ENCODE results near the gene TMEM106C. TPM values are rescaled to one million over a fixed set of nuclear protein-coding genes. Genes with fewer than 3 reads are reported as not detected.

TMEM106C gene, protein sequence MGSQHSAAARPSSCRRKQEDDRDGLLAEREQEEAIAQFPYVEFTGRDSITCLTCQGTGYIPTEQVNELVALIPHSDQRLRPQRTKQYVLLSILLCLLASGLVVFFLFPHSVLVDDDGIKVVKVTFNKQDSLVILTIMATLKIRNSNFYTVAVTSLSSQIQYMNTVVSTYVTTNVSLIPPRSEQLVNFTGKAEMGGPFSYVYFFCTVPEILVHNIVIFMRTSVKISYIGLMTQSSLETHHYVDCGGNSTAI
- 39.2 TPM for polyA plus RNA-seq (2013, experiment 1 of 2)
- 39.7 TPM for polyA plus RNA-seq (2013, experiment 2 of 2)

- Histone ChIP-seq H3K18ac (ENCODE audit: low read depth in 1 of 2, low read length in 2 of 2) (peak within 1 kb of the TSS; percentile 66 to 89), H3K79me1 (replicated peaks; ENCODE audit: low read length, poor library complexity, severe bottlenecking) (peaks cover 5% of the 10 kb centered on the region), H4K91ac (ENCODE audit: low read length) (no peak within 1 kb of the TSS), H2AFZ (ENCODE audit: low read depth, low read length) (peak within 1 kb of the TSS; percentile 97), H2BK120ac (ENCODE audit: low read depth, low read length) (no peak within 1 kb of the TSS), H2BK12ac (ENCODE audit: low read length in 2 of 2) (peak within 1 kb of the TSS; percentile 46 to 77), H3K27ac (ENCODE audit: low read length, poor library complexity, severe bottlenecking) (no peak within 1 kb of the TSS), H3K4me1 (ENCODE audit: control insufficient read depth, insufficient read depth, low read depth, low read length) (peaks cover 6% of the 10 kb centered on the region), H3K14ac (ENCODE audit: low read length in 2 of 2) (peak within 1 kb of the TSS in 1 of 2 experiments; percentile 86), H2AK5ac (ENCODE audit: low read length, severe bottlenecking) (no peak within 1 kb of the TSS), H3K23ac (ENCODE audit: low read length in 2 of 2) (no peak within 1 kb of the TSS), H3K27me3 (ENCODE audit: control insufficient read depth in 1 of 2, insufficient read depth in 1 of 2, low read length in 2 of 2) (peaks cover 12 to 25% of the 10 kb centered on the region in 2 experiments), H3K9me3 (ENCODE audit: control insufficient read depth, low read length) (no peaks in the 10 kb centered on the region), H3K4me3 (ENCODE audit: insufficient read depth in 1 of 2, low read depth in 1 of 2, low read length in 2 of 2) (peak within 1 kb of the TSS; percentile 93 to 95), H3K4ac (ENCODE audit: low read depth in 1 of 2, low read length in 2 of 2) (peak within 1 kb of the TSS in 1 of 2 experiments; percentile 71), H2BK15ac (ENCODE audit: low read depth, poor library complexity, severe bottlenecking) (peak within 1 kb of the TSS; percentile 54), H4K8ac (ENCODE audit: low read length) (peak within 1 kb of the TSS; percentile 91), H3K36me3 (ENCODE audit: control insufficient read depth in 1 of 2, insufficient read depth in 2 of 2, low read depth in 1 of 2, low read length in 2 of 2) (peaks cover 7 to 11% of the 10 kb centered on the region in 2 experiments), H2BK5ac (ENCODE audit: low read depth, low read length, poor library complexity, severe bottlenecking) (no peak within 1 kb of the TSS), H3K9ac (ENCODE audit: low read length) (peak within 1 kb of the TSS; percentile 84), H3K4me2 (ENCODE audit: low read length, poor library complexity, severe bottlenecking) (peak within 1 kb of the TSS; percentile 97)
- under 1% methylated on average over 58 of the region's 59 CpGs for WGBS
- DNase-seq = peak; percentile 89
Measured at GRCh38 chr12:47963340-47964040, at the start of gene TMEM106C. TSS of gene TMEM106C (plus strand) at chr12:47963596. CDS start at chr12:47964237, 641 bp downstream.

GRCh38 chr12:47920913-47921312, 42.5 kb upstream of the TMEM106C start:
- Histone ChIP-seq H2AK5ac (ENCODE audit: low read length, severe bottlenecking) (no peak overlapping the region), H3K4me1 (ENCODE audit: control insufficient read depth, insufficient read depth, low read depth, low read length) (no peaks in the 10 kb centered on the region), H3K14ac (ENCODE audit: low read length in 2 of 2) (no peak overlapping the region), H2BK15ac (ENCODE audit: low read depth, poor library complexity, severe bottlenecking) (no peak overlapping the region), H3K4me2 (ENCODE audit: low read length, poor library complexity, severe bottlenecking) (no peak overlapping the region), H3K4ac (ENCODE audit: low read depth in 1 of 2, low read length in 2 of 2) (no peak overlapping the region), H2BK5ac (ENCODE audit: low read depth, low read length, poor library complexity, severe bottlenecking) (no peak overlapping the region), H3K9me3 (ENCODE audit: control insufficient read depth, low read length) (no peaks in the 10 kb centered on the region), H3K36me3 (ENCODE audit: control insufficient read depth in 1 of 2, insufficient read depth in 2 of 2, low read depth in 1 of 2, low read length in 2 of 2) (no peaks in the 10 kb centered on the region), H3K4me3 (ENCODE audit: insufficient read depth in 1 of 2, low read depth in 1 of 2, low read length in 2 of 2) (no peak overlapping the region), H4K91ac (ENCODE audit: low read length) (no peak overlapping the region), H3K79me1 (replicated peaks; ENCODE audit: low read length, poor library complexity, severe bottlenecking) (no peaks in the 10 kb centered on the region), H3K23ac (ENCODE audit: low read length in 2 of 2) (no peak overlapping the region), H3K27me3 (ENCODE audit: control insufficient read depth in 1 of 2, insufficient read depth in 1 of 2, low read length in 2 of 2) (peaks cover 24 to 30% of the 10 kb centered on the region in 2 experiments), H3K18ac (ENCODE audit: low read depth in 1 of 2, low read length in 2 of 2) (no peak overlapping the region), H2AFZ (ENCODE audit: low read depth, low read length) (no peak overlapping the region), H3K27ac (ENCODE audit: low read length, poor library complexity, severe bottlenecking) (no peak overlapping the region), H2BK120ac (ENCODE audit: low read depth, low read length) (no peak overlapping the region), H4K8ac (ENCODE audit: low read length) (no peak overlapping the region), H2BK12ac (ENCODE audit: low read length in 2 of 2) (no peak overlapping the region), H3K9ac (ENCODE audit: low read length) (no peak overlapping the region)
- no peak for DNase-seq
- WGBS = 72% methylated on average over 6 of the region's 6 CpGs

DNA sequence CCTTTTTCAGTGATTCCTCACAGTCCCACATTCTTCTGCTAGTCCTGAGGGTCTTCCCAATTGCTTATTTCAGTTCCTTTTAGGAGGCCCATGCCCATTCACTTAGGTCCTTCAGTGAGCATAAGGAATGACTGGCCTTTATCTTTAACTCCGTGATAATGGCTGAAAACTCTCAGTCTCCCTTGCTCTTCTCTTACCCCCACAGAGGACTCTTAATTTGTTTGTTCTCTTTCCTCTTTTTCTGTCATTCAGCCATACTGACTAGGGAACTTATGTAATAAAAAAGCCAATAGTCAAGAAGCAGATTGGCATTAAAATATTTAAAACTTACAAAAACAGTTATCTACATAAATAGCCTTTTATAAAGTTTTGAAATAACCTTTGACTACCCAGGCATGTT, 41.5 kb upstream of the TMEM106C start:
- 67% methylated on average over 1 of the region's 1 CpG for WGBS
- H3K79me1 ChIP-seq (replicated peaks; ENCODE audit: low read length, poor library complexity, severe bottlenecking) = no peaks in the 10 kb centered on the region
- H4K8ac ChIP-seq (ENCODE audit: low read length) = no peak overlapping the region

GRCh38 chr12:47927346-47927745, 36.0 kb upstream of the TMEM106C start:
- Histone ChIP-seq H3K79me1 (replicated peaks; ENCODE audit: low read length, poor library complexity, severe bottlenecking) (no peaks in the 10 kb centered on the region), H2AFZ (ENCODE audit: low read depth, low read length) (no peak overlapping the region), H3K27me3 (ENCODE audit: control insufficient read depth in 1 of 2, insufficient read depth in 1 of 2, low read length in 2 of 2) (peaks cover 69 to 77% of the 10 kb centered on the region in 2 experiments), H4K91ac (ENCODE audit: low read length) (no peak overlapping the region), H3K4me2 (ENCODE audit: low read length, poor library complexity, severe bottlenecking) (no peak overlapping the region), H3K27ac (ENCODE audit: low read length, poor library complexity, severe bottlenecking) (no peak overlapping the region), H2BK5ac (ENCODE audit: low read depth, low read length, poor library complexity, severe bottlenecking) (no peak overlapping the region), H3K14ac (ENCODE audit: low read length in 2 of 2) (no peak overlapping the region), H4K8ac (ENCODE audit: low read length) (no peak overlapping the region), H3K9ac (ENCODE audit: low read length) (no peak overlapping the region), H3K18ac (ENCODE audit: low read depth in 1 of 2, low read length in 2 of 2) (no peak overlapping the region), H3K4me3 (ENCODE audit: insufficient read depth in 1 of 2, low read depth in 1 of 2, low read length in 2 of 2) (no peak overlapping the region), H3K4me1 (ENCODE audit: control insufficient read depth, insufficient read depth, low read depth, low read length) (no peaks in the 10 kb centered on the region), H3K36me3 (ENCODE audit: control insufficient read depth in 1 of 2, insufficient read depth in 2 of 2, low read depth in 1 of 2, low read length in 2 of 2) (no peaks in the 10 kb centered on the region), H2BK12ac (ENCODE audit: low read length in 2 of 2) (no peak overlapping the region), H3K23ac (ENCODE audit: low read length in 2 of 2) (no peak overlapping the region), H2BK120ac (ENCODE audit: low read depth, low read length) (no peak overlapping the region), H3K4ac (ENCODE audit: low read depth in 1 of 2, low read length in 2 of 2) (no peak overlapping the region), H2AK5ac (ENCODE audit: low read length, severe bottlenecking) (no peak overlapping the region), H2BK15ac (ENCODE audit: low read depth, poor library complexity, severe bottlenecking) (no peak overlapping the region), H3K9me3 (ENCODE audit: control insufficient read depth, low read length) (no peaks in the 10 kb centered on the region)
- no peak for DNase-seq
- 60% methylated on average over 3 of the region's 3 CpGs for WGBS

More for the DNA sequence above, 41.5 kb upstream of the TMEM106C start:
- H3K9me3 ChIP-seq (ENCODE audit: control insufficient read depth, low read length) = no peaks in the 10 kb centered on the region
- no peaks in the 10 kb centered on the region for H3K36me3 ChIP-seq (ENCODE audit: control insufficient read depth in 1 of 2, insufficient read depth in 2 of 2, low read depth in 1 of 2, low read length in 2 of 2)
- no peak overlapping the region for H2BK120ac ChIP-seq (ENCODE audit: low read depth, low read length)
- no peak overlapping the region for H3K4me2 ChIP-seq (ENCODE audit: low read length, poor library complexity, severe bottlenecking)
- H2BK5ac ChIP-seq (ENCODE audit: low read depth, low read length, poor library complexity, severe bottlenecking) = no peak overlapping the region
- no peak overlapping the region for H2AK5ac ChIP-seq (ENCODE audit: low read length, severe bottlenecking)
- no peak overlapping the region for H3K23ac ChIP-seq (ENCODE audit: low read length in 2 of 2)
- H3K4ac ChIP-seq (ENCODE audit: low read depth in 1 of 2, low read length in 2 of 2) = no peak overlapping the region
- no peak overlapping the region for H3K18ac ChIP-seq (ENCODE audit: low read depth in 1 of 2, low read length in 2 of 2)
- peaks cover 34 to 40% of the 10 kb centered on the region in 2 experiments for H3K27me3 ChIP-seq (ENCODE audit: control insufficient read depth in 1 of 2, insufficient read depth in 1 of 2, low read length in 2 of 2)
- H3K4me1 ChIP-seq (ENCODE audit: control insufficient read depth, insufficient read depth, low read depth, low read length) = no peaks in the 10 kb centered on the region
- H3K27ac ChIP-seq (ENCODE audit: low read length, poor library complexity, severe bottlenecking) = no peak overlapping the region
- H2BK12ac ChIP-seq (ENCODE audit: low read length in 2 of 2) = no peak overlapping the region
- no peak overlapping the region for H3K14ac ChIP-seq (ENCODE audit: low read length in 2 of 2)
- H3K9ac ChIP-seq (ENCODE audit: low read length) = no peak overlapping the region
- no peak overlapping the region for H2AFZ ChIP-seq (ENCODE audit: low read depth, low read length)
- H2BK15ac ChIP-seq (ENCODE audit: low read depth, poor library complexity, severe bottlenecking) = no peak overlapping the region
- no peak overlapping the region for H3K4me3 ChIP-seq (ENCODE audit: insufficient read depth in 1 of 2, low read depth in 1 of 2, low read length in 2 of 2)
- no peak for DNase-seq
- no peak overlapping the region for H4K91ac ChIP-seq (ENCODE audit: low read length)
